GM12878 (cell line): ENCODE data around the gene MEIOSIN.

Source experiments
- CREB1 ChIP-seq: IDR thresholded peaks from 2 replicates; pipeline ENCODE4 v1.6.1; 2012; ENCODE audit warnings: low read depth, mild to moderate bottlenecking, inconsistent platforms
- EZH2 ChIP-seq: IDR thresholded peaks from 2 replicates; pipeline ENCODE4 v1.6.1; 2012; ENCODE audit warnings: low read depth, mild to moderate bottlenecking, control low read depth, inconsistent platforms, low read length, borderline replicate concordance; ENCODE audit not compliant: control insufficient read depth
- TF ChIP-seq, protein P1 (sequence below), 3 experiments: IDR thresholded peaks in 2 of 3; conservative IDR thresholded peaks in 1 of 3; 2 replicates each; pipeline ENCODE4 v1.5.1; 2011; ENCODE audit warnings: low read depth in 3 of 3, low read length in 3 of 3, mild to moderate bottlenecking in 3 of 3, control low read depth in 2 of 3, moderate library complexity in 2 of 3, inconsistent platforms in 1 of 3, mixed read lengths in 1 of 3; ENCODE audit not compliant: control insufficient read depth in 2 of 3, insufficient read depth in 1 of 3; ENCODE audit errors: extremely low read depth in 1 of 3

DNA sequence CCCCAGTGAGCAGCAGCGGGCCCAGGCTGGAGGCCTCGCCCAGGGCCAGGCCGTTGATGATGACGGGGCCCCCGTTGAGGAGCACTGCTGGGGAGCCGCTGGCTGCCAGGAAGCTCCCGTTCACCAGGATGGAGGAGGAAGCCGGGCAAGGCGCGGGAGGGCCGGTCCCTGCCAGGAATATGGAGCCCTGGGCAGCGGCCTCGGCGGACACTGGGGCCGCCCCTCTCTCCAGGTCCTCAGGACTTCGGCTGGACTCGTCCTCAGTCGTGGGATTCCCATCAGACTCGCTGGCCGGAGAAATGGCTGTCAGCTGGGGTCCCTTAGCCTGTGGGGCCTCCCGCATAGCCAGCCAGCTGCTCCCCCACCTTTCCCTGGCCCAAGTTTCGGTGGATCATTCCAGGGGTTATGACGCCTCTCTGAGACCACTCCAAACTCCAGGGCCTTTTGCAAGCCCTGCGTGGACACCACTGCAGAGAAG lies 33.7 kb downstream of the MEIOSIN start:
- TF ChIP-seq EZH2 (no peak), CREB1 (no peak)
- TF ChIP-seq, protein P1, sequence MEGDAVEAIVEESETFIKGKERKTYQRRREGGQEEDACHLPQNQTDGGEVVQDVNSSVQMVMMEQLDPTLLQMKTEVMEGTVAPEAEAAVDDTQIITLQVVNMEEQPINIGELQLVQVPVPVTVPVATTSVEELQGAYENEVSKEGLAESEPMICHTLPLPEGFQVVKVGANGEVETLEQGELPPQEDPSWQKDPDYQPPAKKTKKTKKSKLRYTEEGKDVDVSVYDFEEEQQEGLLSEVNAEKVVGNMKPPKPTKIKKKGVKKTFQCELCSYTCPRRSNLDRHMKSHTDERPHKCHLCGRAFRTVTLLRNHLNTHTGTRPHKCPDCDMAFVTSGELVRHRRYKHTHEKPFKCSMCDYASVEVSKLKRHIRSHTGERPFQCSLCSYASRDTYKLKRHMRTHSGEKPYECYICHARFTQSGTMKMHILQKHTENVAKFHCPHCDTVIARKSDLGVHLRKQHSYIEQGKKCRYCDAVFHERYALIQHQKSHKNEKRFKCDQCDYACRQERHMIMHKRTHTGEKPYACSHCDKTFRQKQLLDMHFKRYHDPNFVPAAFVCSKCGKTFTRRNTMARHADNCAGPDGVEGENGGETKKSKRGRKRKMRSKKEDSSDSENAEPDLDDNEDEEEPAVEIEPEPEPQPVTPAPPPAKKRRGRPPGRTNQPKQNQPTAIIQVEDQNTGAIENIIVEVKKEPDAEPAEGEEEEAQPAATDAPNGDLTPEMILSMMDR (IDR thresholded peaks at IDR 0.05 in 2 of 3, conservative IDR thresholded peaks at IDR 0.05 in 1 of 3; ENCODE audit: control insufficient read depth in 2 of 3, extremely low read depth in 1 of 3, insufficient read depth in 1 of 3, low read depth in 3 of 3, low read length in 3 of 3) = no peak
